RWPE1 (cell line): ENCODE results near the gene NFKB2.

Experiments
- CTCF ChIA-PET: fragments of 350-600 bp; sonication (Branson Sonifier 250); formaldehyde crosslinking; extraction: SDS; loops from one replicate; lab custom pipeline; 2021; lab: Yijun Ruan, JAX
- POLR2A ChIA-PET: fragments of 400-600 bp; formaldehyde crosslinking; extraction: SDS; loops from one replicate; lab custom pipeline; 2020; ENCODE audit warnings: antibody characterized with exemption; ENCODE audit not compliant: low non-redundant PET; lab: Yijun Ruan, JAX
- DNase-seq: peaks from one replicate; pipeline ENCODE4 v3.0.0; 2012; ENCODE audit warnings: low spot score
- H3K27ac ChIP-seq: fragments of 450-650 bp; 2 replicates; pipeline ENCODE4 v1.5.1; 2017
- CTCF ChIP-seq: fragments of 450-650 bp; conservative IDR thresholded peaks from 2 replicates; pipeline ENCODE4 v1.5.1; 2017; ENCODE audit warnings: low read depth, mild to moderate bottlenecking

Gene NFKB2

DNA sequence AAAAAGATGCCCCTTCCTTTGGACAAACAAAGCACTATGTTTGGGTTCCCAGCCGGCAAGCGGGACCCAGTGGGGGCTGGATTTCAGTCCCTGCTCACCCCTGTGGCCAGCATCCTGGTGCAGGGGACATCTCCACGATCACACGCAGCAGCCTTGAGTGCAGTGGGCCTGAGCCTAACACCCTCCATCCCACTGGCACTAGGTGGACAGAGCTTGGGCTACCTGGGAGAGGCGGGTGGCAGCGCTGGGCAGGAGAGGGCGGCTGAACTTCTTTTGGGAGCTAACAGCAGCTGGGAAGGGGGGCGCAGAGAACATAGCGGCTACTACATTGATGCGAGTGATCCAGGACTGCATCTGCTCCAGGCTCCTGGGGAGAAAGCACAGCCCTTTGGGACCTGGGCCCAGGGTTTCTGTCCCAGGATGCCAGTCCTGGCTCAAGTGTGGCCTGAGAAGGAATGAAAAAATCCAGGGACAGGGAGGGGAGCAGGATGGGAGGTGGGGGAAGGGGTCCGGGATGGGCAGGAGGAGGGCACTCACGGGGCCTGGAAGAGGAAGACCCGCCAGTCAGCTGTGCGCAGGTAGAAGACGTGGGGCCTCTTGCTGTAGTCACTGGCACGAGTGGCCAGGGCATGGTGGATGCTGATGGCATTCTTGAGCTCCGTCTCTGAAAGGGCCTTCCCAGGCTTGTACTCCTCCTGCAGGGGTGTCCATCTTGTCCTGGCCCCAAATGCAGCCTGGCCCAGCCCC lies 9.0 kb downstream of the NFKB2 start:
- ChIA-PET CTCF (interaction anchor here (0.6 to 8.9 kb wide), 9 partner anchors 10 to 1138 kb away, joined by 3 to 79 read pairs (median 7); partner anchors contain the start of genes CUEDC2 and FBXL15), POLR2A (no interaction called here)
- peak overlapping the region; percentile 6; the same call in 1 of the 2 replicates for H3K27ac ChIP-seq
- DNase-seq: no peak
- TF ChIP-seq CTCF: no peak

DNA sequence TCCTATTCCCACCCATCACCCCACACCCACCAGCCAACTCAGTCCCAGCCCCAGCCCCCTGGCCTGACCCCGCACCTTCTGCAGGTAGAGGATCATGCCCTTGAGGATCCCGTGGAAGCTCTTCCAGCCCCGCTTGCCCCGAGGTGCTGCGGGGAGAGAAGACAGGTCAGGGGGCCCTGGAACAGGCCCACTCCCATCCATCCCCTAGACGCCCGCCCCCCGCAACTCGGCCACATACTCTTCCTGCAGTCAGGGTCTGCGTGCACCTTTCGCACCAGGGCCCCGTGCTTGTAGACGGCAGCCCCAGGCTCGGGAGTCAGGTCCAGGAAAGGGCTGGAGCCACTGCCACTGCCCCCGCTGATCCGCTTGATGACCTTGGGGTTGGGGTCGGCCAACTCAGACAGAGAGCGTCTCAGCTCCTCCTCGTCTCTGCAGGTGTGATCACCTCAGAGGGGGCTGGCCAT lies 9.6 kb downstream of the NFKB2 start:
- CTCF ChIA-PET: interaction anchor here (1.1 to 8.9 kb wide), 6 partner anchors 11 to 236 kb away, joined by 3 to 79 read pairs (median 14); partner anchors contain the start of genes CUEDC2 and FBXL15
- TF ChIP-seq CTCF: no peak
- DNase-seq: no peak
- POLR2A ChIA-PET: no interaction called here
- no peak overlapping the region for H3K27ac ChIP-seq

- no peak for TF ChIP-seq CTCF
- DNase-seq: no peak
- ChIA-PET POLR2A (no interaction called here), CTCF (interaction anchor here (0.6 to 8.9 kb wide), 4 partner anchors 11 to 412 kb away, joined by 4 to 79 read pairs (median 29); partner anchors contain the start of gene FBXL15)
- no peak overlapping the region for H3K27ac ChIP-seq
These were observed 10.1 kb downstream of the NFKB2 start for GRCh38 chr10:102405632-102406031.

DNA sequence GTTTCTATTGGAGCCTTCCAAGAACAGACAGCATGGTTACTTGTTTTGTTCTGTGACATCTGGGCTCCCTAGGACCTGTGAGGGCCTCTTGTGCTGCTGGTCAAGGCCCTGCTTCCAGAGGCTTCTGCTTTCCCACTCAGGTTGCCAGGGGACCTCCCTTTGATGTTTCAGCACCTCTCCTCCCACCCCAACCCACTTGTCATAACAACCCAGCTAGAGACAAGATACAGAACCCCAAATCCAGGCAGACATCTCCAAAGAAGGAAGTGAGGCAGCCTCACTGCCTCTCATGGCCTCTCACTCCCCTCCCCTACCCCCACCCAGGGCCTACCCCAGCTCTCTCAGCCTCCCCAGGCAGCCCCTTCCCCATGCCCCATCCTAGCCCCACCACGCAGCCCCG lies 11.3 kb downstream of the NFKB2 start:
- no peak for TF ChIP-seq CTCF
- no peak overlapping the region for H3K27ac ChIP-seq
- ChIA-PET POLR2A (no interaction called here), CTCF (interaction anchor here (0.5 to 1.3 kb wide), 3 partner anchors 16 to 287 kb away, joined by 3 to 4 read pairs (median 3); no protein-coding TSS in a partner anchor)
- DNase-seq: no peak

DNA sequence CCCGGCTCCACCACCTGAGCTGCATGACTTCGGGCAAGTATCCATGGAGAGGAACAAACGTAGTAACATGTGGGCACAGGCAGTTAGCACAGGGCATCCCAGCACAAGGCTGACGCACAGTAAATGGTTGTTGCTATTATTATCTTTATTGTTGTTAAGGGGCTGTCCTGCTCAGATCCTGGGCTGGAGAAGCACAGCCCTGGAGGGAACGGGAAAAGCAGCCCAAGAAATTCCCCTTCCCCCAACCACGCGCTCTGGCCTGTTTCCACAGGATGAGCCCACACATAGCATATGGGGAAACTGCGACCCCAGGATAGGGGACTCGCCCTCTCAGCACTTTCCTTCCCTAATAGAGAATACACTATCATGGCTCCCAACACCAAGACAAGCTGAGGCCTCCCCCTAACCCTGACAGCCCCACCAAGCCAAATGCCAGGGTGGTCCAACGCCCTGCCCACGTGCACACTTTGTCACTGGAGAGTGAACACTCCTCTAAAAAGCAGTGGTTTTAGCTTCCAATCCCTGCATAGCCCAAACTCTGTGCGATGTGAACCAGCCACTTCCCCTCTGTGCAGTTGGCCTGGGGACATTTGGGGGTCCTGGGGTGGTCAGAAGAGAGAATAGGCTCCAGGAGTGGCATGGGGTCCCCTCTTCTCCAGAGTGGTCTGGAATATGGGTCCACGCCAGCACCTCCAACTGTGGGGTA lies 12.1 kb downstream of the NFKB2 start:
- CTCF ChIA-PET: interaction anchor here (0.6 to 1.3 kb wide), 2 partner anchors 15 to 271 kb away, joined by 3 to 4 read pairs; no protein-coding TSS in a partner anchor
- no peak for TF ChIP-seq CTCF
- POLR2A ChIA-PET: no interaction called here
- no peak overlapping the region for H3K27ac ChIP-seq
- DNase-seq: no peak

DNA sequence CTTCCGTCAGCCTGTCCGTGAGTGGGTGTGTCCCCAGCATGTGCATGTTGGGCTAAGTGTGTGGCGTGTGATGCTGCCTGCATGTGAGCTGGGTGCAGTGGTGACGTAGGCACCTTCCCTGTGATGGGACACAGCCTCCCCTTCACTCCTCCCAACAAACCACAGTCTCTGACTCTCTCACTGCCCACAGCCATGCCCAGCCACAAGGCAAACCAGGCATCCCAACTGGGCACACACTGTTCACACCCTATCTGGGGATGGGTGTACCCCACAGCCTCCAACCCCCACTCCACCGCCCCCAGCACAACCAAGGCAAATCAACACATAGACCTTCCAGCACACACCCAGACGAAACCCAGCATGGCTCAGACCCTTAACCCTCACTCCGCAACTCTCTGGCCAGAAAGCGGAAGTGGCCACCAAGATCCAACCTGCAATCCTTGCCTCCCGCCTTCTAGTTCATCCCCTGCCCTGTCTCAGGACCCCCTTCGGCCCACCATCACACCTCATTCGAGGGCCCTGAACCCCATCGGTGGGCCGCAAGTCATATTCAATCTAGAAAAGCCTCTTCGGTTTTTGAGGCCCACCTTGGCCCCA lies 12.7 kb downstream of the NFKB2 start:
- ChIA-PET POLR2A (no interaction called here), CTCF (no interaction called here)
- no peak for TF ChIP-seq CTCF
- no peak for DNase-seq
- H3K27ac ChIP-seq: no peak overlapping the region
